GM18511 (cell line): ENCODE data around the gene RAPSN.

ENCODE experiments used
- ATAC-seq: cut with Tn5 transposase; IDR thresholded peaks from one replicate; pipeline ENCODE4 v1.9.1; 2021; ENCODE audit warnings: mild to moderate bottlenecking, moderate library complexity; ENCODE audit not compliant: unreplicated experiment

RAPSN gene

DNA sequence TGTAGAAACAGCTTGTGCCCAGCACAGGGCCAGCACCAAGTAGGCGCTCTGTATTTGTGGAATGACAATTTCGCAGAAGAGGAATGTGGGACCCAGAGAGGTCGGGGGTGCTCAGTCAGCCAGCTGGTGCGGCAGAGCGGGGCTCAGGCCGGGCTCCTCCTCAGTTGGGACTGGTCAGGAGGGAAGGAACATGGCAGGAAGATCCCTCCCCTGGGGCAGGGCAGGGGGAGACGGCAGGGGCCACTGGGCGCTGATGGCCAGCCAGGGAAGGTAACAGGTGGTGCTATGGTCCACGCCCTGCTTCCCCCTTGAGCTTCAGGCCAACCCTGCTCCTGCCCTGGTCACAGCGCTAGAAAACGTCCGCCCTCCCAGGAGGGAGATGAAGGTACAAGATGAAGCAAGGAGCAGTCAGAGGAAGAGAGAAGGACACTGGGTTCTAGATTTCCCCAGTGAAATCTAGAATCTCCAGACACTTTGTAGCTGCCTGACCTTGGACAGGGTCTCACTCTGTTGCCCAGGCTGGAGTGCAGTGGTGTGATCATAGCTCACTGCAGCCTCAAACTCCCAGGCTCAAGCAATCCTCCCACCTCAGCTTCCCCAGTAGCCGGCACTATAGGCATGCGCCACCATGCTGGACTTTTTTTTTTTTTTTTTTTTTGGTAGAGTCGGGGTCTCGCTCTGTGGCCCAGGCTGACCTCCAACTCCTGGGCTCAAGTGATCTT is 57.1 kb downstream of the RAPSN start:
- no peak for ATAC-seq

GRCh38 chr11:47391077-47391583 is 57.8 kb downstream of the RAPSN start:
- no peak for ATAC-seq

DNA sequence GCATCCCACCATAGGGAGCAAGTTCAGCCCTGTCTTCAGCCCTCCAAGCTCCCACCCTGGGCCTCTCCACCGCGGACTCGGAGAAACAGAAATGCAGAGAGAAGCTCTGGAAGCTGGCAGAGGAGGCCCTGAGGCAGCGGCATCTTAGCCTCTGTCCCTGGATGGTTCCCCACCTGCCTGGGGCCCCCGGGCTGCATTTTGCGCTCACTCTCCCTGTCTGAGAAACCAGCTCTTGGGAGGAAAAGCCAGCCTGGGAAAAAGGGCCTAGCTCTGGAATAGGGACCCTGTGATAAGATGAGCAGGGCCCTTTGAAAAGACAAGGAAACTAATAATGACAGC is 58.5 kb downstream of the RAPSN start:
- ATAC-seq = no peak

DNA sequence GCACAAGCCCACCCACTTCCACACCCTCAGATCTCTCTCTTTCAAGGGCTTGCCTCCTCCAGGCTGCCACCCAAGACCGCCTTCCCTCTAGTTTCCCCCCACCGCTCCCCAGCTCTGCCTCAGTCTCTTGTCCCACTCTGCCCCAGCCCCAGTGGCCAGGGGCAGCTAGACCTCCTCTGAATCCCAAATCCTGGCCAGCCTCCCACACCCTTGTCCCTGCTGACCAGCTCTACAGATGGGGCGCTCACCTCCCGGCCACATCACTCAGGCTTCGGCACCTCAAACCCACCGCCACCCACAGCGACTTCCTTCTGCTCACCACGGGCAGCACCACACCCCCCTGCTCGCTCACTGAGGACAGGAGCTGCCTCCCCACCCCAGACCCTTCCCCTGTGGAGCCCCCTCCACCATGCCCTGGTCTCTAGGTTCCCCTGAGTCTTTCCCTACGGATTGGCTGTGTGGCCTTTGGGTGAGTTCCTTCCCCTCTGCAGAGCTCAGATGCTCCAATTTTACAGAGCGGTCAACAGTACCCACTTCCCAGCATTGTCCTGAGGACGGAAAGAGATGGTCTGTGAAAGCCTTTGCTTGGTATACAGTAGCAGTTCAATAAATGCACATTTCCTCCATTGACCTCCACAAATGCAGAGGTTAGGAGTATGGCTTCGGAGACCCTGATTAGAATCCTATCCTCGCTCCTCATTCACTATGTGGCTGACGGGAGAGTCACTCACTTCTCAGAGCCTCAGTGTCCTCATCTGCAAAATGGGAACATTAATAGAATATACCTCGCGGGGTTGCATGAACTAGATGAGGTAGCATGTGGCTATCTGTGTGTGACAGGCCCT is 59.1 kb downstream of the RAPSN start:
- ATAC-seq = no peak

GRCh38 chr11:47388697-47389576 is 60.0 kb downstream of the RAPSN start:
- ATAC-seq = no peak

DNA sequence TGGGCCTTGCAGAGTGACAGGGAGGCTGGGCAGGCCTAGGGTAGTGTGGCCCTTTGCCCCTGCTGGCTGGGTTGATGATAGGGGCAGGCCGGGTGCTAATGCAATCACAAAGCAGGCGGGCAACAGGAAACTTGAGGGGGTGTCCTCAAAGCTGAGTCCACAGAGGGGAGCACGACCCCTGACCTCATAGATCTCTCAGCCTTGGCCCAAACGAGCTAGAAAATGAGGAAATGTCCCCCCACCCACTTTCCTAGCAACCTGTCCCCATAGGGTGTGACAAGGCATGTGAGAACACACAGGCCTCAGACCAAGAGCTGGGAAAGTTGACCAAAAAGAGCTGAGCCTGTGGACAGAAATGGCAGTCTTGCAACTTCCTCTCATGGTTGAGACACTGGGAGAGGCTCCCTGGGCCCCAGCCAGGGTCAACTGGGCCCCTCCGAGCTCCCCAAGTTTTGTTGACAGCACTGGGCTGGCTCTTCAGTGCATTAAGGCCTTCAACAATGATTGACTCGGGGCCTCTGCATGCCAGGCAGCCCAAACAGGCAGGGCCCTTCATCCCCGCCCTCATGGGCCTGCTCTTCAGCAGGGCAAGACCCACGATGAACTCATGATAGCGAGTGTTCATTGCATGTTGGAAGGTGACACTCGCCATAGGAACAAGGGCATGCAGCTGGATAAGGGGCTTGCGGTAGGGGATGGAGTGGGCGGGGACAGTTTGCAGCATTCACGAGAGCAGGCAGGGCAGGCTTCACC is 60.8 kb downstream of the RAPSN start:
- no peak for ATAC-seq
